Stomach (tissue), 9 donors: ENCODE results near the gene NT5DC1. TPM values are rescaled to one million over a fixed set of nuclear protein-coding genes. Genes with fewer than 3 reads are reported as not detected.

Experiments
- DNase-seq, 2 donors: peaks; one replicate each; pipeline versions ENCODE4 v3.0.0 to v3.0.0-alpha.2; 2013 to 2019
- H3K27ac ChIP-seq, 5 donors: fragments of 200-600 bp in 4 of 5; sonication (generic) in 4 of 5; one replicate each; pipeline ENCODE4 v1.5.1; 2013 to 2019; ENCODE audit warnings: mild to moderate bottlenecking in 1 of 5, moderate library complexity in 1 of 5
- H3K27me3 ChIP-seq, 3 donors: fragments of 200-600 bp; sonication (generic); one replicate each; pipeline ENCODE4 v1.5.1; 2017 to 2019; ENCODE audit warnings: mixed run types in 1 of 3
- H3K36me3 ChIP-seq, 4 donors: fragments of 200-600 bp; sonication (generic); 1 replicate in 3 of 4; 2 replicates in 1 of 4; pipeline ENCODE4 v1.5.1; 2016 to 2019
- H3K4me1 ChIP-seq, 4 donors: fragments of 200-600 bp; sonication (generic); one replicate each; pipeline ENCODE4 v1.5.1; 2016 to 2019
- H3K4me3 ChIP-seq, 4 donors: fragments of 200-600 bp; sonication (generic) in 3 of 4; one replicate each; pipeline ENCODE4 v1.5.1; 2016 to 2019; ENCODE audit warnings: mild to moderate bottlenecking in 1 of 4
- H3K9me3 ChIP-seq, 4 donors: fragments of 200-600 bp; sonication (generic); one replicate each; pipeline ENCODE4 v1.5.1; 2016 to 2019
- CTCF ChIP-seq, 7 experiments: fragments of 450-650 bp in 4 of 7; fragments of 200-600 bp in 3 of 7; sonication (generic) in 3 of 7; IDR thresholded peaks; one replicate each; pipeline ENCODE4 v1.5.1; 2016 to 2019; ENCODE audit warnings: antibody characterized with exemption in 7 of 7, control low read depth in 2 of 7, mild to moderate bottlenecking in 1 of 7
- EP300 ChIP-seq: sonication (generic); formaldehyde crosslinking; IDR thresholded peaks from one replicate; pipeline ENCODE4 v1.6.1; 2017; ENCODE audit warnings: antibody characterized with exemption
- POLR2A ChIP-seq, 4 donors: fragments of 450-650 bp; IDR thresholded peaks; one replicate each; pipeline ENCODE4 v1.6.1; 2016; ENCODE audit warnings: antibody characterized with exemption in 4 of 4, control low read depth in 2 of 4, mild to moderate bottlenecking in 1 of 4, moderate library complexity in 1 of 4
- POLR2AphosphoS5 ChIP-seq, 3 donors: sonication (generic); formaldehyde crosslinking; IDR thresholded peaks; one replicate each; pipeline ENCODE4 v1.6.1; 2016; ENCODE audit warnings: antibody characterized with exemption in 3 of 3
- WGBS, 5 donors: extraction: QIAGEN DNeasy Blood & Tissue Kit in 3 of 5; methylation state at CpG; one replicate each; pipeline versions ENCODE4 v1.1.5 to v1.1.7; 2013 to 2018; 5-methylcytosine and 5-hydroxymethylcytosine counted together
- intact Hi-C: fragments of 100-400 bp; cut with DNase I; formaldehyde crosslinking; loops from one replicate; pipeline ENCODE4 v1.15.1; 2023; ENCODE audit warnings: low total_unique reads
- polyA plus RNA-seq, 3 donors: library from polyadenylated mRNA; stranded (reverse); fragments of 200-250 nt; gene quantifications; one replicate each; pipeline ENCODE4 v1.2.3, GENCODE V29; 2013
- total RNA-seq, 5 donors: library from RNA; depleted of rRNA; stranded (reverse); fragments of >200 nt; gene quantifications; one replicate each; pipeline versions ENCODE4 v1.1.0 to v1.2.3, GENCODE V29; 2014 to 2016
- donor health status: healthy with polysubstance abuse.
- donor health status: Bipolar disorder and iron deficiency.
- donor health status: healthy.

The NT5DC1 gene
- total and polyA plus RNA-seq, 8 donors: 8.0 to 136 (median 17.4) TPM

GRCh38 chr6:116265041-116265829 lies 164.6 kb downstream of the NT5DC1 start:
- WGBS, 5 donors: 72 to 91% (median 77%) methylated on average over 2 to 4 of the region's 4 CpGs
- no peak overlapping the region for H3K4me3 ChIP-seq
- H3K36me3 ChIP-seq: peaks cover 0 to 13% (median 10%) of the 10 kb centered on the region in 4 donors
- H3K4me1 ChIP-seq: peaks cover 0 to 15% (median 10%) of the 10 kb centered on the region in 4 donors
- peak; percentile 27 to 64 for DNase-seq
- no peaks in the 10 kb centered on the region for H3K27me3 ChIP-seq
- intact Hi-C loops: loop anchor here (10.0 kb wide), 1 partner anchor 270 kb away; no protein-coding TSS in a partner anchor
- H3K9me3 ChIP-seq: peaks cover 0 to 12% (median 6%) of the 10 kb centered on the region in 4 donors
- no peak overlapping the region for H3K27ac ChIP-seq
- TF ChIP-seq POLR2AphosphoS5 (IDR thresholded peaks at IDR 0.05): peak in 1 of 3 donors; percentile 39
- no peak for TF ChIP-seq CTCF (IDR thresholded peaks at IDR 0.05)
- TF ChIP-seq POLR2A (IDR thresholded peaks at IDR 0.05): no peak
- no peak for TF ChIP-seq EP300

DNA sequence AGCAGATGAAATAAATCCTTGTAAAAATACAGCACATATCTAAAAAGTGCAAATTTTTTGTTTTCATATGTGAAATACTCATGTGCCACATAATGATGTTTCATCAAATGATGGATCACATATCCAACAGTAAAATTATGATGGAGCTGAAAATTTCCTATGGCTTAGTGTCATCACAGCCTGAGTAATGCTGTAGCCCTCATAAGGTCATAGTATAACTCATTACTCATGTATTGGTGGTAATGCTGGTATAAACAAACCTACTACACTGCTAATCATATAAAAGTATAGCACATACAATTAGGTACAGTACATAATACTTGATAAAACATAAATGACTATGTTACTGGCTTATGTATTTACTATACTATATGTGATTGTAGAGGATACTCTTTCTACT lies 166.2 kb downstream of the NT5DC1 start:
- Histone ChIP-seq H3K4me1 (peaks cover 0 to 21% (median 10%) of the 10 kb centered on the region in 4 donors), H3K27ac (no peak overlapping the region), H3K4me3 (no peak overlapping the region), H3K27me3 (no peaks in the 10 kb centered on the region), H3K36me3 (peaks cover 0 to 21% (median 17%) of the 10 kb centered on the region in 4 donors), H3K9me3 (peaks cover 0 to 12% (median 6%) of the 10 kb centered on the region in 4 donors)
- TF ChIP-seq POLR2AphosphoS5 (IDR thresholded peaks at IDR 0.05) (no peak), POLR2A (IDR thresholded peaks at IDR 0.05) (no peak), EP300 (no peak)
- intact Hi-C loops: loop anchor here (10.0 kb wide), 1 partner anchor 268 kb away; no protein-coding TSS in a partner anchor
- DNase-seq: no peak

DNA sequence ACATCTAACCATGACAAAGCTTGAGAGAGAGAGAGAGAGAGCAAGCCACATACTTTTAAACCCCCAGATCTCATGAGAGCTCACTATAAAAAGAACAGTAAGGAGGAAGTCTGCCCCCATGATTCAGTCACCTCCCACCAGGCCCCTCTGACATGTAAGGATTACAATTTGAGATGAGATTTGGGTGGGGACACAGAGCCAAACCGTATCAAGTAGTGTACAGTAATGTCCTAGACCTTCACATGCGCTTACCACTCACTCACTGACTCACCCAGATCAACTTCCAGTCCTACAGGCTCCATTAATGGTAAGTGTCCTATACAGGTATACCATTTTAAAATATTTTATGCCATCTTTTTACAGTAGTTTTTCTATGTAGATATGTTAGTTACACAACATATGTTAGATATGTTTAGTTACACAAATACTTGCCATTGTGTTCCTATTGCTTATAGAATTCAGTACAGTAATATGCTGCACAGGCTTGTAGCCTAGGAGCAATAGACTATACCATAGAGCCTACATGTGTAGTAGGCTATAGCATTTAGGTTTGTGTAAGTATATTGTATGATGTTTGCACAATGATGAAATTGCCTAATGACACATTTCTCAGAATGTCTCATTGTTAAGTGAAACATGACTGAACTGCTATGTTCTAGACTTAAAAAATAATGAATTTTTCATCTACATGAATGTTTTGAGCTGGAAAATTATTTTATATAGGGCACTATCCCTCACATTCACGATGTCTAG lies 167.4 kb downstream of the NT5DC1 start:
- peaks cover 0 to 21% (median 10%) of the 10 kb centered on the region in 4 donors for H3K4me1 ChIP-seq
- 44 to 60% (median 49%) methylated on average over 3 of the region's 3 CpGs for WGBS, 5 donors
- no peaks in the 10 kb centered on the region for H3K27me3 ChIP-seq
- H3K36me3 ChIP-seq: peaks cover 0 to 31% (median 26%) of the 10 kb centered on the region in 4 donors
- intact Hi-C loops: loop anchor here (10.0 kb wide), 1 partner anchor 267 kb away; no protein-coding TSS in a partner anchor
- no peak for DNase-seq
- peaks cover 0 to 12% (median 6%) of the 10 kb centered on the region in 4 donors for H3K9me3 ChIP-seq
- TF ChIP-seq POLR2AphosphoS5 (IDR thresholded peaks at IDR 0.05) (no peak), CTCF (IDR thresholded peaks at IDR 0.05) (no peak), POLR2A (IDR thresholded peaks at IDR 0.05) (no peak), EP300 (no peak)
- H3K4me3 ChIP-seq: no peak overlapping the region
- H3K27ac ChIP-seq: no peak overlapping the region

- peak in 1 of 2 donors; percentile 85 for DNase-seq
- TF ChIP-seq POLR2A (IDR thresholded peaks at IDR 0.05): no peak
- TF ChIP-seq CTCF (IDR thresholded peaks at IDR 0.05): peak in 5 of 7 experiments; percentile 63 to 76 (median 71)
- no peaks in the 10 kb centered on the region for H3K27me3 ChIP-seq
- H3K36me3 ChIP-seq: peaks cover 0 to 38% (median 33%) of the 10 kb centered on the region in 4 donors
- intact Hi-C loops: loop anchor here (10.0 kb wide), 1 partner anchor 266 kb away; no protein-coding TSS in a partner anchor
- peaks cover 0 to 6% (median 2%) of the 10 kb centered on the region in 4 donors for H3K9me3 ChIP-seq
- 25 to 33% (median 27%) methylated on average over 3 of the region's 3 CpGs for WGBS, 5 donors
- H3K4me1 ChIP-seq: peaks cover 0 to 21% (median 13%) of the 10 kb centered on the region in 4 donors
- H3K4me3 ChIP-seq: no peak overlapping the region
- H3K27ac ChIP-seq: no peak overlapping the region
Observed at GRCh38 chr6:116268589-116269293, 168.1 kb downstream of the NT5DC1 start.
